DMS 273 (cell line): ENCODE measurements around the gene SKA1.
"Not testable (repeated sequence)": the region's sequence is repeated elsewhere in the genome, so short reads cannot be mapped to it uniquely, and the experiment has no call there.

Experiments used
- DNase-seq: peaks from one replicate; lab custom pipeline; 2025; ENCODE audit not compliant: unreplicated experiment; lab: John Stamatoyannopoulos, UW

The SKA1 gene

GRCh38 chr18:50428531-50429206, 53.8 kb downstream of the SKA1 start:
- DNase-seq, result no peak

GRCh38 chr18:50429207-50429948, 54.5 kb downstream of the SKA1 start:
- peak; percentile 68 for DNase-seq

DNA sequence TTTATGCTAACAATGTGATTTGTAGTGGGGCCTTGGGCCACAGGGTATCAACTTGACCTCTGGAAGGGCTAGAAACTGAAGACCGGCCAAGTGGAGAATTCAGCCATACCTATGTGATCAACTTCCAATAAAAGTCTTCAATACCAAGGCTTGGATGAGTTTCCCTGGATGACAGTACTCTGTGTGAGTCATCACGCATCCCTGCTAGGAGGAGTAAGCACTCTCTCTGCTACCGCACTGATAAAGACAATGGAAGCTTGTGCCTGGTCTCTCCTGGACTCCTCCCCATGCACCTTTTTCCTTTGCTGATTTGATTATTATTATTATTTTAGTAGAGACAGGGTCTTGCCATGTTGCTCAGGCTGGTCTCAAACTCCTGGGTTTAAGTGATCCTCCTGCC, 58.1 kb downstream of the SKA1 start:
- no peak for DNase-seq

DNA sequence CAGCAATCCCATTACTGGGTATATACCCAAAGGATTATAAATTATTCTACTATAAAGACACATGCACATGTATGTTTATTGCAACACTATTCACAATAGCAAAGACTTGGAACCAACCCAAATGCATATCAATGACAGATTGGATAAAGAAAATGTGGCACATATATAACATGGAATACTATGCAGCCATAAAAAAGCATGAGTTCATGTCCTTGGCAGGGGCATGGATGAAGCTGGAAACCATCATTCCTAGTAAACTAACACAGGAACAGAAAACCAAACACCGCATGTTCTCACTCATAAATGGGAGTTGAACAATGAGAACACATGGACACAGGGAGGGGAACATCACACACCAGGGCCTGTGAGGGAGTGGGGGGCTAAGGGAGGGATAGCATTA, 61.9 kb downstream of the SKA1 start:
- not testable (repeated sequence) for DNase-seq

GRCh38 chr18:50439460-50440015, 64.7 kb downstream of the SKA1 start:
- no peak for DNase-seq

DNA sequence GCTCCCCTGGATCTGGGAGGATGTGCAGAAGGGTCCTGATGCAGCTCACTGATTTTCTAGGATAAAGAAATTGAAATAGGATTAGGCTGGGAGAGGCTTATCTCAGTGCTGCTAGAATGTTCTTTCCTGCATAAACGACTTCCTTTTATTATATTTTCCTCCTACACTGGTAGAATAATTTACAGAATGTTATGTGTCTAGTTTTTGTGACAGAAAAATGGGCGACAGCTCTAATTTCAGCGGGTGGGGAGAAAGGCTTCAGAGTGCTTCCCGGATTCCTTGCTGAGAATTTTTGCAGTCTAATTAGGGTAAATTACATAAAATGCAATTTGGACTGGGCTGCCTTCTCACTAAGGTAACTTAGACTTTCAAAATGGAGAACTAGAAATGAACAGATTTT, 66.2 kb downstream of the SKA1 start:
- no peak for DNase-seq

GRCh38 chr18:50441501-50441900, 66.7 kb downstream of the SKA1 start:
- no peak for DNase-seq
